HepG2 (cell line): Measurements from ENCODE around the gene OR4M1. TPM values are rescaled to one million over a fixed set of nuclear protein-coding genes. Genes with fewer than 3 reads are reported as not detected.
"Not testable (repeated sequence)": the region's sequence is repeated elsewhere in the genome, so short reads cannot be mapped to it uniquely, and the experiment has no call there.

Experiments
- ATAC-seq: fragments of 200-7000 bp; cut with Tn5 transposase; 3 replicates; pipeline ENCODE4 v1.9.1; 2020; ENCODE audit warnings: mild to moderate bottlenecking, moderate library complexity
- BruUV-seq: library from RNA; stranded (reverse); fragments of 400-500 nt; replicated peaks from 2 replicates; lab custom pipeline; 2021; lab: Mats Ljungman, UMichigan
- CTCF ChIA-PET: fragments of 300-600 bp; formaldehyde crosslinking; extraction: SDS; loops from one replicate; lab custom pipeline; 2021; ENCODE audit warnings: low total read pairs, inconsistent platforms, low intra/inter-chr PET ratio; lab: Yijun Ruan, JAX
- POLR2A ChIA-PET: fragments of 350-600 bp; sonication (Branson Sonifier 250); formaldehyde crosslinking; loops from one replicate; lab custom pipeline; 2020; ENCODE audit warnings: antibody characterized with exemption, inconsistent platforms; lab: Yijun Ruan, JAX
- DNase-seq: peaks from one replicate; pipeline ENCODE4 v3.0.0-alpha.2; 2015; ENCODE audit warnings: low spot score
- FAIRE-seq: peaks from 3 replicates; lab custom pipeline; 2011; peaks lifted over from hg19 to GRCh38; lab: Jason Lieb, UNC
- H2AFZ ChIP-seq: one replicate; pipeline ENCODE4 v1.6.1; 2011; ENCODE audit warnings: low read length, inconsistent platforms
- H3K27ac ChIP-seq: fragments of 300-600 bp; 3 replicates; pipeline ENCODE4 v1.8.0; 2011; ENCODE audit warnings: mixed run types, mild to moderate bottlenecking, mixed read lengths, low read length, inconsistent platforms; ENCODE audit not compliant: insufficient read depth; ENCODE audit errors: extremely low read length
- H3K27me3 ChIP-seq, 2 experiments: fragments of 200-600 bp in 1 of 2; 2 replicates in 1 of 2; 3 replicates in 1 of 2; pipeline versions ENCODE4 v1.6.0 to v1.8.0; 2011; ENCODE audit warnings: low read length in 2 of 2, mild to moderate bottlenecking in 2 of 2, moderate library complexity in 2 of 2, inconsistent platforms in 1 of 2; ENCODE audit not compliant: insufficient read depth in 2 of 2, control insufficient read depth in 1 of 2
- H3K36me3 ChIP-seq, 2 experiments: fragments of 200-600 bp in 1 of 2; replicated peaks in 1 of 2; 2 replicates in 1 of 2; 3 replicates in 1 of 2; pipeline versions ENCODE4 v1.5.1 to v1.8.0; 2011; ENCODE audit warnings: low read length in 2 of 2, inconsistent platforms in 1 of 2; ENCODE audit not compliant: insufficient read depth in 2 of 2, control insufficient read depth in 1 of 2
- H3K4me1 ChIP-seq: 2 replicates; pipeline ENCODE4 v1.5.1; 2012; ENCODE audit warnings: low read length, inconsistent platforms; ENCODE audit not compliant: insufficient read depth
- H3K4me2 ChIP-seq: 2 replicates; pipeline ENCODE4 v1.6.0; 2011; ENCODE audit warnings: low read depth, low read length, inconsistent platforms
- H3K4me3 ChIP-seq, 3 experiments: fragments of 200-600 bp in 1 of 3; sonication (generic), shearing (Covaris generic) in 1 of 3; replicated peaks in 1 of 3; 2 replicates each; pipeline ENCODE4 v1.5.1; 2011 to 2016; ENCODE audit warnings: low read length in 3 of 3, inconsistent platforms in 2 of 3, low read depth in 2 of 3, mild to moderate bottlenecking in 2 of 3, control low read depth in 1 of 3, mixed read lengths in 1 of 3; ENCODE audit not compliant: insufficient read depth in 1 of 3
- H3K79me2 ChIP-seq: one replicate; pipeline ENCODE4 v1.6.1; 2011; ENCODE audit warnings: low read length, inconsistent platforms; ENCODE audit not compliant: insufficient read depth
- H3K9ac ChIP-seq: 2 replicates; pipeline ENCODE4 v1.6.0; 2011; ENCODE audit warnings: mild to moderate bottlenecking, low read depth, low read length, inconsistent platforms; ENCODE audit not compliant: insufficient read depth
- H3K9me3 ChIP-seq: 2 replicates; pipeline ENCODE4 v1.5.1; 2012; ENCODE audit warnings: mild to moderate bottlenecking, low read length
- H4K20me1 ChIP-seq: 2 replicates; pipeline ENCODE4 v1.6.0; 2011; ENCODE audit warnings: inconsistent platforms, mild to moderate bottlenecking, low read length, moderate library complexity; ENCODE audit not compliant: insufficient read depth
- WGBS: methylation state at CpG from one replicate; pipeline ENCODE4 v1.1.6; 2017; ENCODE audit warnings: low lambda C conversion rate; 5-methylcytosine and 5-hydroxymethylcytosine counted together
- in situ Hi-C: cut with HindIII; loops from 2 replicates; pipeline ENCODE4 v1.10.0; 2017; ENCODE audit warnings: low pct_unique_long_range_greater_than_20kb; ENCODE audit not compliant: extremely low pct_ligation_motif_present
- intact Hi-C: fragments of 100-400 bp; cut with micrococcal nuclease; formaldehyde crosslinking; loops from one replicate; pipeline ENCODE4 v1.10.0; 2022; ENCODE audit not compliant: unreplicated experiment
- polyA plus RNA-seq, 8 experiments: library from polyadenylated mRNA; depleted of rRNA in 3 of 8; stranded (reverse) in 7 of 8; unstranded in 1 of 8; fragments of >200 nt; fragmentation: Illumina TruSeq in 4 of 8; extraction: Trizol in 4 of 8; gene quantifications; 2 replicates each; pipeline versions ENCODE4 v1.2.1 to v1.2.3, GENCODE V29; 2011 to 2016; ENCODE audit warnings: low read depth in 4 of 8, missing spikeins in 1 of 8, mixed read lengths in 1 of 8; ENCODE audit not compliant: insufficient read depth in 1 of 8
- total RNA-seq, 5 experiments: library from RNA; depleted of rRNA; stranded (reverse); fragments of >200 nt; fragmentation: Illumina TruSeq; extraction: Trizol; gene quantifications; 2 replicates each; pipeline ENCODE4 v1.2.3, GENCODE V29; 2016; ENCODE audit warnings: low read depth in 1 of 5
- TF ChIP-seq, protein P1 (sequence below): sonication (generic); formaldehyde crosslinking; IDR thresholded peaks from 2 replicates; pipeline ENCODE4 v1.5.0; 2020; ENCODE audit warnings: mild to moderate bottlenecking, missing genetic modification reagents, moderate library complexity

The OR4M1 gene
- total and polyA plus RNA-seq, 2 of the 13 experiments (the other 11 are each of a cell fraction or from before 2014, with no cell fraction given): not detected

DNA sequence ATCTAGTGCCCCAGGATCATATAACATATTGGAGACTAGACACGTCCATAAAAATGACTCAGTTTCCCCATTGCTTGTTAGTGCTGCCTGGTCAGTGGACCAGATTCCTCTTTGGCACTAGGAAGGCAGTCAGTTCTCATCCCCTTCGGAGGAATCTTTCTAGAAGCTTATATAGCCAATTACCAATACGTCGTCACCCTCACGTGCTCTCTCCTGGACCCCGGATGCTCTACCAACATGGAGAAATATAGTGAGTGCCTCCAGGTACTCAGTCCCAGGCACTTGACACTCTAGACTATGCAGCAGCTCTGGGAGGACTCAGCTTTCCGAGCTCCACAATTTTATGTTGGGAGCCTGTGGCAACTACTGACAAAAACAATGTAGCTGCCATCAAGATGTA is 14.8 kb downstream of the OR4M1 start:
- BruUV-seq, H3K79me2 ChIP-seq, H3K36me3 ChIP-seq, POLR2A ChIA-PET, H3K27me3 ChIP-seq, CTCF ChIA-PET, H3K4me1 ChIP-seq, FAIRE-seq, ATAC-seq, H3K9me3 ChIP-seq, H3K9ac ChIP-seq, H3K4me3 ChIP-seq, H2AFZ ChIP-seq, H3K4me2 ChIP-seq, H4K20me1 ChIP-seq, intact Hi-C loops, H3K27ac ChIP-seq, in situ Hi-C loops, DNase-seq: not testable (repeated sequence)
- 13% methylated on average over 7 of the region's 7 CpGs for WGBS

DNA sequence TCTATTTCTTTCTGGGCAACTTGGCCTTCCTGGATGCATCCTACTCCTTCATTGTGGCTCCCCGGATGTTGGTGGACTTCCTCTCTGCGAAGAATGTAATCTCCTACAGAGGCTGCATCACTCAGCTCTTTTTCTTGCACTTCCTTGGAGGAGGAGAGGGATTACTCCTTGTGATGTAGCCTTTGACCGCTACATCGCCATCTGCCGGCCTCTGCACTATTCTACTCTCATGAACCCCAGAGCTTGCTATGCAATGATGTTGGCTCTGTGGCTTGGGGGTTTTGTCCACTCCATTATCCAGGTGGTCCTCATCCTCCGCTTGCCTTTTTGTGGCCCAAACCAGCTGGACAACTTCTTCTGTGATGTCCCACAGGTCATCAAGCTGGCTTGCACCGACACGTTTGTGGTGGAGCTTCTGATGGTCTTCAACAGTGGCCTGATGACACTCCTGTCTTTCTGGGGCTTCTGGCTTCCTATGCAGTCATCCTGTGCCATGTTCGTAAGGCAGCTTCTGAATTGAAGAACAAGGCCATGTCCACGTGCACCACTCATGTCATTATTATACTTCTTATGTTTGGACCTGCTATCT is 23.3 kb downstream of the OR4M1 start:
- H3K36me3 ChIP-seq, CTCF ChIA-PET, H3K27ac ChIP-seq, DNase-seq, intact Hi-C loops, H3K4me3 ChIP-seq, ATAC-seq, H4K20me1 ChIP-seq, H3K9ac ChIP-seq, in situ Hi-C loops, H3K27me3 ChIP-seq, POLR2A ChIA-PET, H3K4me2 ChIP-seq, H3K4me1 ChIP-seq, BruUV-seq, H3K79me2 ChIP-seq, FAIRE-seq, H3K9me3 ChIP-seq, H2AFZ ChIP-seq: not testable (repeated sequence)
- TF ChIP-seq, protein P1, sequence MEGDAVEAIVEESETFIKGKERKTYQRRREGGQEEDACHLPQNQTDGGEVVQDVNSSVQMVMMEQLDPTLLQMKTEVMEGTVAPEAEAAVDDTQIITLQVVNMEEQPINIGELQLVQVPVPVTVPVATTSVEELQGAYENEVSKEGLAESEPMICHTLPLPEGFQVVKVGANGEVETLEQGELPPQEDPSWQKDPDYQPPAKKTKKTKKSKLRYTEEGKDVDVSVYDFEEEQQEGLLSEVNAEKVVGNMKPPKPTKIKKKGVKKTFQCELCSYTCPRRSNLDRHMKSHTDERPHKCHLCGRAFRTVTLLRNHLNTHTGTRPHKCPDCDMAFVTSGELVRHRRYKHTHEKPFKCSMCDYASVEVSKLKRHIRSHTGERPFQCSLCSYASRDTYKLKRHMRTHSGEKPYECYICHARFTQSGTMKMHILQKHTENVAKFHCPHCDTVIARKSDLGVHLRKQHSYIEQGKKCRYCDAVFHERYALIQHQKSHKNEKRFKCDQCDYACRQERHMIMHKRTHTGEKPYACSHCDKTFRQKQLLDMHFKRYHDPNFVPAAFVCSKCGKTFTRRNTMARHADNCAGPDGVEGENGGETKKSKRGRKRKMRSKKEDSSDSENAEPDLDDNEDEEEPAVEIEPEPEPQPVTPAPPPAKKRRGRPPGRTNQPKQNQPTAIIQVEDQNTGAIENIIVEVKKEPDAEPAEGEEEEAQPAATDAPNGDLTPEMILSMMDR: peak; percentile 24
- WGBS: 23% methylated on average over 10 of the region's 10 CpGs
